IPS DF 4.7 (cell line): ENCODE data around the gene GIT2.

ENCODE experiments used
- DNase-seq: peaks from one replicate; pipeline ENCODE4 v3.0.0-alpha.2; 2013; ENCODE audit warnings: low spot score; ENCODE audit errors: extremely low read depth

GIT2 gene

GRCh38 chr12:109983432-109984142, 12.6 kb downstream of the GIT2 start:
- DNase-seq = no peak

GRCh38 chr12:109982210-109982609, 14.0 kb downstream of the GIT2 start:
- DNase-seq = no peak

GRCh38 chr12:109981311-109981710, 14.9 kb downstream of the GIT2 start:
- no peak for DNase-seq

GRCh38 chr12:109972821-109973220, 23.3 kb downstream of the GIT2 start:
- no peak for DNase-seq

- DNase-seq = no peak
Observed at GRCh38 chr12:109968801-109969200, 27.4 kb downstream of the GIT2 start.

- DNase-seq = no peak
Observed at GRCh38 chr12:109968032-109968420, 28.1 kb downstream of the GIT2 start.

GRCh38 chr12:109967383-109968031, 28.7 kb downstream of the GIT2 start:
- no peak for DNase-seq

- DNase-seq = no peak
Observed at GRCh38 chr12:109966546-109966945, 29.6 kb downstream of the GIT2 start.

- no peak for DNase-seq
Observed at GRCh38 chr12:109963743-109964429, 32.3 kb downstream of the GIT2 start.

GRCh38 chr12:109963330-109963729, 32.8 kb downstream of the GIT2 start:
- no peak for DNase-seq

- no peak for DNase-seq
Observed at GRCh38 chr12:109962398-109962797, 33.8 kb downstream of the GIT2 start.

- DNase-seq = no peak
Observed at GRCh38 chr12:109961612-109962011, 34.6 kb downstream of the GIT2 start.

- DNase-seq = no peak
Observed at GRCh38 chr12:109961201-109961600, 35.0 kb downstream of the GIT2 start.

GRCh38 chr12:109959411-109960093, 36.6 kb downstream of the GIT2 start:
- DNase-seq = no peak

- no peak for DNase-seq
Observed at GRCh38 chr12:109958374-109958773, 37.8 kb downstream of the GIT2 start.

- no peak for DNase-seq
Observed at GRCh38 chr12:109953656-109954055, 42.5 kb downstream of the GIT2 start.

- no peak for DNase-seq
Observed at GRCh38 chr12:109952873-109953272, 43.3 kb downstream of the GIT2 start.

- no peak for DNase-seq
Observed at GRCh38 chr12:109952160-109952858, 43.9 kb downstream of the GIT2 start.

GRCh38 chr12:109951751-109952150, 44.4 kb downstream of the GIT2 start:
- no peak for DNase-seq

GRCh38 chr12:109951136-109951535, 45.0 kb downstream of the GIT2 start:
- DNase-seq = no peak

- DNase-seq = no peak
Observed at GRCh38 chr12:109950625-109951024, 45.5 kb downstream of the GIT2 start.
